NCI-H2227 treated with DMSO at 0.1 percent for 48 hours (cell line): ENCODE measurements around the gene TTLL9.

Source experiments
- DNase-seq: peaks from one replicate; lab custom pipeline; 2025; lab: John Stamatoyannopoulos, UW

TTLL9 gene

DNA sequence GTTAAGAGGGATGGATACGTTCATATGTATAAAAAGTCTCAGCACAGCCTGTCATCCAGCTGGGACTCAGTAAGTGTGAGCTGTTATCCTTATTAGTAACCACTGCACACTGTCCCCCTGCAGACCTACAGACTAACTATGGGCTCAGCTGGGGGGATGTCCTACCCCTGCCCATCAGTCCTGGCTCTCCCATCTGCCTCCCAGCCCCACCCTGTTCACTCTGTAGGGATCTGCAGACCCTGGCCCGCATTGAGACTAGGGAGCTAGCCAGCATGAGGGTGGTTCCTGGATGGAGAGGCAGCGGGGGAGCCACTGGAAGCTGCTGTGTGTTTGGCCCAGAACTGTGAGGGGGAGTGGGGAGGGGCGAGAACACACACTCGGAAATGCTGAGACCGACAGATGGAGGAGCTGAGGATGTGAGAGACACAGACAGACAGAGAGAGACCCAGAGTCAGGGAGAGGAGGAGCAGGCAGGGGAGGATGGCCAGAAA lies 114.6 kb downstream of the TTLL9 start:
- no peak for DNase-seq

DNA sequence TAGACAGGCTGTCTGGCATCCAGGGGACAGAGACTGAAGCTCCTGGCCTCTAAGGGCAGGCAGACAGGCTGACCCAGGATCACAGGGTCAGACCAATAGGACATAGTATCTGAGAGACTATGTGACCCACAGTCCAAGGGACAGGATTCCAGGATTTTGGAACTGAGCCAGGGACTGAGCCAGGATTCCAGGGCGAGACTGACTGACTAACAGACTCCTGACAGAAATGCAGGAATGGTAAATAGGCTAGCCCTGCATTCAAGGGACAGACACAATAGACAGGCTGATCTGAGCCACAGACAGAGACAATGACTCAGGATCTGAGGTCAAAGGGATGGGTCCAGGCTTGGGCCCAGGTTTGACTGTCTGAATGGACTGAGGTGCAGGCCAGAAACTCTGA lies 117.3 kb downstream of the TTLL9 start:
- no peak for DNase-seq

DNA sequence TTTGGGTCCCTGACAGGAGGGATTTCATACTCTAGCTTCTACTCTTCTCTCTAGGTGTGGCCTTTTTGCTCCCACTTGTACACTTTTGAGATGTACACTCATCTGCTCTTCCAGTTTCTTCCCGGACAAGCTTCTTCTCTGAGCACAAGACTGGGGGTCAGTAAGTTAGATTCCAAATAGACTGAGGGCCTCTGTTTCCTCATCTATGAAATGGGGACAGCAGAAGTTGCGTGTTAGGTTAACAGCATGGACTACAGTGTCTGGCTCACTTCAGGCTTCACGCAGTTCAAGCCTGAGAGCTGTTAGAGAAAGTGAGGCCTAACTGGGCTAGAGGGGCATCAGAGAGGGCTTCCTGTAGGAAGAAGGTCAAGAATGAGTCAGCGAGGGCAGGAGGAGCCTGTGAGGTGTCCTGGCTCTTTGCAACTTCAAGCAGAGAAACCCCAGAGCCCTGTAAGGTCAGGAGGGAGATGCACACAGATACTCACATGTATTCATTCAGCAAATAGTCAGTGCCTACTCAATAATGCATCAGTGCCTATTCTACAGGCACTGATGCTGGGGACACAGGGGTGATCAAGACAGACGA lies 118.1 kb downstream of the TTLL9 start:
- DNase-seq: no peak

DNA sequence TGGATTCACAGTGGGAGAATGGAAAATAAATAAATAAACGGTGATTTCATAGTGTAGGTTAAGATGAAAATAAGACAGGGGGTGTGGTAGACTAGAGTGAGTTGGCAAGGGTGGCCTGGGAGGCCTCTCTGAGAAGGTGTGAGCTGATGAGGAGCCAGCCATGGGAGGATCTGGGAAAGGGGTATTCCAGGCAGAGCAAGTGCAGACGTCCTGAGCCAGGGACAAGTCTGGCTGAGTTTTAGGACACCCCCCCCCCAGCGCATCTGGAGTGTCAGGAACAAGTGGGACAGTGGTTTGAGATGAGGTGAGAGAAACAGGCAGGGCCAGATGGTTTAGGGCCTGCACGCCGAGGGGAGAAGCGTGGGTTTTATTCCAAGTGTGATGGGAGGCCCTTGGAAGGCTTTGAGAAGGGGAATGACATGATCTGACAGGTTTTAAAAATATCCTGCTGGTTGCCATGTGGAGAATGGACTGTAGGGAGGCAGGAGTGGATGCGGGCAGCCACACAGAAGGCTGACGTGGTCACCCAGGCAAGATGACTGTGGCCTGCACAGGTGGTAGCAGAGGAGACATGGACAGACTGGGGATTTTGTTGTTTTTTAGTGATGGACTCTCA lies 118.7 kb downstream of the TTLL9 start:
- DNase-seq: no peak

DNA sequence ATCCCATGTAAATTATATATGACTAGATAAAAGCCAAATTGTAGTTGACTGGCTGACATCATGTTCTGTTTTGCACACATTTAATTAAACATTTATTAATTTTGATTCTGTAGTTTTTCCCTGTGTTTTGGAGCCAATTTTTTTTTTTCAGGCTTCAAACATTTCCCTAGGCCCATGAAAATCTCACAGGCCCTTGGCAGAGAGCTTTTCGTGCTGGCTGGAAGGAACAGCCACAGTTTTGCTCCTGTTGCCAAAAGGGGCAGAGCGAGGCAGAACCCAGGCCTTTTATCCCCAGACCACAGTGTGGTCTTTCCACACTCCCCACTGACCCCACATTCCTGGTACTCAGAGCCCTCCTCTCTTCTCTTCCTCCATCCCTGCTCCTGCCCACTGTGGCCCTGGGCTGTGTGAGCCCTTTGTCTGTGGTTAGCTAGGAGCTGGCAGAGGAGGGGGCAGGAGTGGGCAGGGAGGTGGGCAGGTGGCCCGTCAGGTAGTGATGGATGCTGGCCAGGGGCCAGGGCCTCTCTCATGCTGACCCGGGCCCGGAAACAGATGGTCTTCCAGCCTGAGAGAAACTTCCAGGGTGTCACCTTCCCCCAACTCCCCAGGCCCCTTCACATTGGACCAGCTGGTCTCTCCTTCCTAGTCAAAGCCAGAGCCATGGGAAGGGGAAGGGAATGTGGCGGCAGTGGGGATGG lies 120.4 kb downstream of the TTLL9 start:
- DNase-seq: no peak

DNA sequence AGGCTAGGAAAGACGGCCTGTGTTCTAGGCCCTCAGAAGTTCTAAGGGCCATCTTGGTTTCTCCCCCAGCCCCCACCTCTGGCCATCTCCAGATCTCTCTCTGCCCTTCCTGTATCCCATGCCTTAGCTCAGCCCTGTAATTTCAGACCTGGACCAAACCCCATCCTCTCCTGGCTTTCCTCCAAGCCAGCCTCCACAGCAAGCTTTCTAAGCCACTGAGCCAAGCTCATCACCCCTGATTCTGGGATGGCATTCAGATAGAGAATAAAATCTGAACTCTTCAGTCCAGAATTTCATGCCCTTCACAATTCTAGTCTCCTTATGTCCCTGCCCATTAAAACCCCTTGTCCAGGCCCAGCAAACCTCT lies 120.9 kb downstream of the TTLL9 start:
- DNase-seq: peak; percentile 8

DNA sequence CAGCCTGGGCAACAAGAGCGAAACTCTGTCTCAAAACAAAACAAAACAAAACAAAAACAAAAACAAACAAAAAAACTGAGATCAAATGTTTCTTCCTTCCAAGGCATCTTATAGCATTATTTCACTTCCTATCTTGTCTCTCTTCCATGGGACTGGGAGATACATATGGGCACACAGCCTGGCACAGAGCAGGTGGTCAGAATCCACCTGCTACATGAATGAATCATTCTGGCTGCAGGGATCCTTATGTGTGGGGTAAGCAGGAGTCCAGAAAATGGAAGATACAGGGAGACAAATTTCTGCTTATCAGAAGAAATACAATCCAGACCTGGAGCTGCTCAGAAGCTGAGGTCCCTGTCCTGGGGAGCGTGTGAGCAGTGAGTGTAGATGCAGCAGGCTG lies 121.7 kb downstream of the TTLL9 start:
- DNase-seq: no peak
